Cardiac fibroblast (primary cell): ENCODE results near the gene KRT16.
A peak's percentile ranks its signal among the peaks of the same experiment; 100 is the strongest.
"Not testable (repeated sequence)": the region's sequence is repeated elsewhere in the genome, so short reads cannot be mapped to it uniquely, and the experiment has no call there.

Source experiments
- DNase-seq, 2 donors: peaks; one replicate each; pipeline versions ENCODE4 v3.0.0 to v3.0.0-alpha.2; 2010; ENCODE audit warnings: low read depth in 2 of 2
- H3K4me3 ChIP-seq, 2 donors: replicated peaks in 1 of 2; 1 replicate in 1 of 2; 2 replicates in 1 of 2; pipeline ENCODE4 v1.5.1; 2011; ENCODE audit warnings: low read depth in 2 of 2, low read length in 2 of 2, mild to moderate bottlenecking in 2 of 2, moderate library complexity in 1 of 2
- CTCF ChIP-seq: IDR thresholded peaks from one replicate; pipeline ENCODE4 v1.5.1; 2011; ENCODE audit warnings: low read depth, mild to moderate bottlenecking, low read length, inconsistent platforms

Gene KRT16

GRCh38 chr17:41614098-41614497 lies 1.5 kb upstream of the KRT16 start:
- DNase-seq: no peak
- no peak for TF ChIP-seq CTCF
- no peak overlapping the region for H3K4me3 ChIP-seq

DNA sequence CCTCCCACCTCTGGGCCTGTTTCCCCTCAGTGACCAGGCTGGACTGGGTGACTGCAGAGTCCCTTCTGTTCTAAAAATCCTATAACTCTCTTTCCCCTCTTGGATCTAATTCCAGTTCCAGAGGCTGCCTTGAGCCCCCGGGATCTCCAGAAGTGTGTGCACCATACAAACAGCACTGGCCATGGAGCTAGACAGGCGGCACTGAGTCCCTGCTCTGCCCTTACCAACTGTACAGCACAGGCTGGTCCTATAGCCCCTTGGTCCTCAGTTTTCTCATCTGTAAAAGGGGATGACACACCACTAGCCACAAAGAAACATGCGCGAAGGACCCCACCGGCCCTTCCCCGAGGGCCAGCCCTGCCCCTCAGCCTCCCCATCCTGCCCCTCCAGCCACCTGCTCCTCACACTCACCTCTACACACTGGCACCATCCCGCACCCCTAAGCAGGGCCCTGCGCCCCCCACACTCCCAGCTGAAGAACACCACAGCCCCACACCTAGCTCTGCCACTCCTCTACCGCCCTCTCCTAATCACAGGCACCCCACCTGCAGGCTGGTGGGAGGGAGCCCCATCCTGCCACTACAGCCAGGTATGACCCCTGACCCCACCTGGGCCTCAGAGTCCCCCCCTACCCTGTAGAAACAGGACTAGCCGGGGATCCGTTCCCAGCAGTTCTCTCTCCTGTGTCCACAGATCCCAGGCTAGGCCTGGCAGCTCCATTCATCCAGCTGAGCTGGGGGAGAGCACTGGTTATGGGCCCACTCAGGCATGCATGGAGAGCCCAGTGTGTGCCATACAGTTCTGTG lies 913 bp upstream of the KRT16 start:
- H3K4me3 ChIP-seq: no peak overlapping the region
- no peak for TF ChIP-seq CTCF
- DNase-seq: no peak

GRCh38 chr17:41610965-41611640 lies 1.5 kb downstream of the KRT16 start:
- H3K4me3 ChIP-seq: no peak overlapping the region
- no peak for TF ChIP-seq CTCF
- DNase-seq: no peak

- not testable (repeated sequence) for H3K4me3 ChIP-seq, DNase-seq
- TF ChIP-seq CTCF: peak; percentile 18
These were observed 2.5 kb downstream of the KRT16 start for GRCh38 chr17:41610061-41610517.

GRCh38 chr17:41606930-41607329 lies 5.6 kb downstream of the KRT16 start:
- DNase-seq, H3K4me3 ChIP-seq: not testable (repeated sequence)

GRCh38 chr17:41602524-41602923 lies 10.0 kb downstream of the KRT16 start:
- no peak for TF ChIP-seq CTCF
- no peak overlapping the region for H3K4me3 ChIP-seq
- DNase-seq: no peak

GRCh38 chr17:41600318-41600717 lies 12.2 kb downstream of the KRT16 start:
- no peak overlapping the region for H3K4me3 ChIP-seq
- TF ChIP-seq CTCF: no peak
- no peak for DNase-seq
